K562 (cell line): ENCODE results near the gene TBRG4. TPM values are rescaled to one million over a fixed set of nuclear protein-coding genes. Genes with fewer than 3 reads are reported as not detected.

ENCODE experiments used
- MAX ChIP-seq: sonication (generic); formaldehyde crosslinking; IDR thresholded peaks from 2 replicates; pipeline ENCODE4 v1.9.0; 2022; ENCODE audit warnings: mild to moderate bottlenecking, missing genetic modification reagents
- ZMIZ1 ChIP-seq, 2 experiments: fragments of 150-350 bp in 1 of 2; IDR thresholded peaks; 2 replicates each; pipeline ENCODE4 v1.6.1; 2012 to 2016; ENCODE audit warnings: low read depth in 2 of 2, low read length in 2 of 2, mild to moderate bottlenecking in 1 of 2, moderate library complexity in 1 of 2
- ZNF398 ChIP-seq: fragments of 250-450 bp; sonication (Bioruptor Pico); IDR thresholded peaks from 2 replicates; pipeline ENCODE4 v1.8.0; 2021; ENCODE audit warnings: moderate library complexity, mild to moderate bottlenecking, inconsistent platforms
- polyA plus RNA-seq, 8 experiments: library from polyadenylated mRNA; depleted of rRNA in 4 of 8; stranded (reverse) in 5 of 8; unstranded in 3 of 8; fragments of >200 nt; fragmentation: Nextera tagmentation in 2 of 8; fragmentation: Illumina TruSeq in 1 of 8; extraction: Ambion mirVana in 2 of 8; extraction: Trizol in 1 of 8; gene quantifications; 2 replicates each; pipeline versions ENCODE4 v1.2.1 to v1.2.3, GENCODE V29; 2011 to 2014; ENCODE audit warnings: inconsistent platforms in 1 of 8, missing spikeins in 1 of 8
- total RNA-seq, 7 experiments: library from RNA; depleted of rRNA in 6 of 7; stranded (reverse); fragments of >200 nt in 6 of 7; fragmentation: Illumina TruSeq in 2 of 7; extraction: Trizol in 2 of 7; gene quantifications; 2 replicates each; pipeline versions ENCODE4 v1.2.1 to v1.2.3, GENCODE V29; 2011 to 2021; ENCODE audit warnings: low replicate concordance in 1 of 7
- TF ChIP-seq, protein P1 (sequence below), 2 experiments: fragments of 250-450 bp in 1 of 2; fragments of 450-650 bp in 1 of 2; sonication (Bioruptor Pico) in 1 of 2; IDR thresholded peaks; 2 replicates each; pipeline versions ENCODE4 v1.6.1 to v1.8.0; 2016 to 2021; ENCODE audit warnings: mild to moderate bottlenecking in 2 of 2, moderate library complexity in 2 of 2, missing compliant biosample characterization in 1 of 2, missing genetic modification characterization in 1 of 2

TBRG4 gene
- total and polyA plus RNA-seq, 9 of the 15 experiments (the other 6 are each of a cell fraction or from before 2014, with no cell fraction given), result 11.2 to 322 (median 216) TPM

DNA sequence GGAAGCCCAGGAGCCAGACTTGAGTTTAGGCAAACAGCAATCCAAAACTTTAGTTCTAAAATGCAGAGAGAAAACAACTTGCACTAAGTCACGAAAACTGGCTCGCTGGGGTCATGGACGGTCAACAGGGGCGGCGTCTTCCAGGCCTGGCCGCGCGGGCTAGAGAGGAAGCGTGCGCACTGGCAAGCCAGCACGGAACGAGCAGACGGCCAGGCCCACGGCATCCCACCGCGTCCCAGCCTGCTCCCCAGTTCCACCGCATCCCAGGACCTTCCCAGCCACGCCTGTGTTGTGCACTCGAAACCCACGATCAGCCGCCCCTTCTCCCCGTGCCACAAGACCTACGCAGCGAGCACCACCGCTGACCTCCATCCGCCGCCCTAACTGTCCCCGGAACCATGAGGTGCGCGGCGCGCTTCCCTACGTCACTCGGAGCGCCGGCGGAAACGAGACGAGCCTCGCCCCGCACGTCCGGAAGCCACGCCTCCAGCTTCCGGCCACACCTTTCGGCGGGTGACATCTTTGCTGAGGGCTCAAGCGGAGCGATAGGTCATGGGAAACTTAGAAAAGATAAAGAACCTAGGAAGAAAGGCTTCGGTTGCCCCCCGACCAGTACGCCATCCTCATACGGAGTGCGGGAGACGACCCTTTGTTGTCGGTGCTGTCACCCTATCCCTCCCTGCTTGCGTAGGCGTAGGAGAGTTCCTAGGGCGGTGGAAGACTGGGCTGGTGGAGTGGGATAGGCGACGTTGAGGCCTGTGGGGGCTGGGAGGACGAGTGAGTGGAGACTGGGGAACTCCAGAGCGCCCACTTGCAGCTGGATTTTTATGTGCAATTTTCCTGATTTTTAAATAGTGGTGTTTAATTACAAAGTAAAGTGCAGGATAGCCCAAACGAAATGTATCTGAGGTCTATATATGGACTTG lies at the start of gene TBRG4 (continued):
- TF ChIP-seq ZNF398 (CRISPR knock-in tag), result no peak
- TF ChIP-seq ZMIZ1 (IDR thresholded peaks at IDR 0.05; ENCODE audit: low read depth in 2 of 2, low read length in 2 of 2), result peak in 1 of 2 experiments; percentile 78; a peak in 1 of 4 replicates
- TF ChIP-seq MAX (CRISPR knock-in tag), result peak; percentile 100
- TF ChIP-seq, protein P1, sequence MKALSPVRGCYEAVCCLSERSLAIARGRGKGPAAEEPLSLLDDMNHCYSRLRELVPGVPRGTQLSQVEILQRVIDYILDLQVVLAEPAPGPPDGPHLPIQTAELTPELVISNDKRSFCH (CRISPR knock-in tag; IDR thresholded peaks at IDR 0.05), result no peak
- TF ChIP-seq, protein P1 (tag; IDR thresholded peaks at IDR 0.05), result peak; percentile 74
